ENCODE data around the gene VPS11. TPM values are rescaled to one million over a fixed set of nuclear protein-coding genes. Genes with fewer than 3 reads are reported as not detected.

VPS11 gene
- total and polyA plus RNA-seq, 10 donors, result 30.1 to 66.7 (median 43.6) TPM

DNA sequence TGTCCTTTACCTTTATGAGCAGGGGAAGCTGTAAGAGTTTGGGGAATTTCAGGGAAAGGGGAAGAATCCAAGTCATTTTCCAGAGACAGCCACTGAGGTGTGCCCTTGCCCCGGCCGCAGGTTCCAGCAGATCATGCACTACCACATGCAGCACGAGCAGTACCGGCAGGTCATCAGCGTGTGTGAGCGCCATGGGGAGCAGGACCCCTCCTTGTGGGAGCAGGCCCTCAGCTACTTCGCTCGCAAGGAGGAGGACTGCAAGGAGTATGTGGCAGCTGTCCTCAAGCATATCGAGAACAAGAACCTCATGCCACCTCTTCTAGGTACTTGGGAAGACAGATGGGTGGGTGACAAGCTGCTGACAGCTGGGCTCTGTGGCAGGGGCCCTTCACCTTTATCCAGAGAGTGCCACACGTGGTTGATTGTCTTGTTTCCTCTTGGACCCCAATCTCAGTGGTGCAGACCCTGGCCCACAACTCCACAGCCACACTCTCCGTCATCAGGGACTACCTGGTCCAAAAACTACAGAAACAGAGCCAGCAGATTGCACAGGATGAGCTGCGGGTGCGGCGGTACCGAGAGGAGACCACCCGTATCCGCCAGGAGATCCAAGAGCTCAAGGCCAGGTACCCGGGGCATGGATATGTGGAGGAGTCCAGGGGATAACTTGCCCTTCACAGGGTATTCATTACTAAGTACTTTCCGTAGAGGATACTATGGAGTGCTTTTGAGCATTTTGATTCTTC, 11.2 kb downstream of the VPS11 start:
- Histone ChIP-seq H3K4me3 (no peak overlapping the region), H3K4me1 (peaks cover 0 to 3% (median 0%) of the 10 kb centered on the region in 6 donors), H3K27me3 (replicated peaks in 1 of 7) (no peaks in the 10 kb centered on the region), H3K27ac (no peak overlapping the region), H3K9me3 (no peaks in the 10 kb centered on the region), H3K36me3 (peaks cover 6 to 93% (median 88%) of the 10 kb centered on the region in 6 donors)
- intact Hi-C loops (cut with DNase I; ENCODE audit: low total_unique reads), result no loop called here
- TF ChIP-seq, protein P1, sequence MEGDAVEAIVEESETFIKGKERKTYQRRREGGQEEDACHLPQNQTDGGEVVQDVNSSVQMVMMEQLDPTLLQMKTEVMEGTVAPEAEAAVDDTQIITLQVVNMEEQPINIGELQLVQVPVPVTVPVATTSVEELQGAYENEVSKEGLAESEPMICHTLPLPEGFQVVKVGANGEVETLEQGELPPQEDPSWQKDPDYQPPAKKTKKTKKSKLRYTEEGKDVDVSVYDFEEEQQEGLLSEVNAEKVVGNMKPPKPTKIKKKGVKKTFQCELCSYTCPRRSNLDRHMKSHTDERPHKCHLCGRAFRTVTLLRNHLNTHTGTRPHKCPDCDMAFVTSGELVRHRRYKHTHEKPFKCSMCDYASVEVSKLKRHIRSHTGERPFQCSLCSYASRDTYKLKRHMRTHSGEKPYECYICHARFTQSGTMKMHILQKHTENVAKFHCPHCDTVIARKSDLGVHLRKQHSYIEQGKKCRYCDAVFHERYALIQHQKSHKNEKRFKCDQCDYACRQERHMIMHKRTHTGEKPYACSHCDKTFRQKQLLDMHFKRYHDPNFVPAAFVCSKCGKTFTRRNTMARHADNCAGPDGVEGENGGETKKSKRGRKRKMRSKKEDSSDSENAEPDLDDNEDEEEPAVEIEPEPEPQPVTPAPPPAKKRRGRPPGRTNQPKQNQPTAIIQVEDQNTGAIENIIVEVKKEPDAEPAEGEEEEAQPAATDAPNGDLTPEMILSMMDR (IDR thresholded peaks at IDR 0.05 in 8 of 11, conservative IDR thresholded peaks at IDR 0.05 in 3 of 11), result no peak
- TF ChIP-seq POLR2AphosphoS5 (IDR thresholded peaks at IDR 0.05), result peak in 1 of 3 donors; percentile 54
- peak; percentile 35 for DNase-seq
- WGBS, 5 donors, result 90 to 95% (median 94%) methylated on average over 19 of the region's 19 CpGs

DNA sequence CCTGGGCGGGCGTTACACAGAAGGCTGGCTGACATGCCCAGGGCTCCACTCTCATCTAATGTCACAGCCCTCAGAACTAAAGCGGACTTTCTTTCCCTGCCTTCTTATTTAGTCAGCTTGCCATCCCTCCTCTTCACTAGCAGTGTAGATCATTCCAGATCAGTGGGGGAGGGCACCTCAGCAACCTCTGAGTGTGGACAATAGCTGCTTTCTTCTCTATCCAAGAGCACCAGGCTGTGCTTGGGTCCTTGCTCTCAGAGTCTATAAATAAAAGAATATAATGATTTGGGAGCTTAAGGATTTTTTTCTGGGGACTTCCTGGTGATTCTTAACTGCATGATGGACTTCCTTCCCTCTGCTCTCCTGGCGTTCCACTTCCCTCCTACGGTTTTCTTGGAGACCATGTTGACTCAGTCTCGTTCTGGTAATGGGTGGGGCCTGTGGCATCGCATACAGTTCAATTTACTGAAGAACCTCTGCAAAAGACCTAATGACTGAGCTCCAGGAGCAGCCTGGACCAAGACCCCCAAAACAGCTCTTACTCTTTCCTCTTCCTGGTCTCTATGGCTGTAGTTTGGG, 14.2 kb downstream of the VPS11 start:
- Histone ChIP-seq H3K36me3 (peaks cover 6 to 64% (median 59%) of the 10 kb centered on the region in 6 donors), H3K9me3 (no peaks in the 10 kb centered on the region), H3K4me3 (no peak overlapping the region), H3K27me3 (replicated peaks in 1 of 7) (no peaks in the 10 kb centered on the region), H3K4me1 (peaks cover 0 to 27% (median 16%) of the 10 kb centered on the region in 6 donors), H3K27ac (no peak overlapping the region)
- WGBS, 5 donors, result 69 to 79% (median 72%) methylated on average over 7 of the region's 7 CpGs
- TF ChIP-seq, protein P1 (IDR thresholded peaks at IDR 0.05 in 8 of 11, conservative IDR thresholded peaks at IDR 0.05 in 3 of 11), result no peak
- TF ChIP-seq POLR2A (IDR thresholded peaks at IDR 0.05) (no peak), POLR2AphosphoS5 (IDR thresholded peaks at IDR 0.05) (no peak)
- intact Hi-C loops (cut with DNase I; ENCODE audit: low total_unique reads), result no loop called here
- DNase-seq, result no peak

DNA sequence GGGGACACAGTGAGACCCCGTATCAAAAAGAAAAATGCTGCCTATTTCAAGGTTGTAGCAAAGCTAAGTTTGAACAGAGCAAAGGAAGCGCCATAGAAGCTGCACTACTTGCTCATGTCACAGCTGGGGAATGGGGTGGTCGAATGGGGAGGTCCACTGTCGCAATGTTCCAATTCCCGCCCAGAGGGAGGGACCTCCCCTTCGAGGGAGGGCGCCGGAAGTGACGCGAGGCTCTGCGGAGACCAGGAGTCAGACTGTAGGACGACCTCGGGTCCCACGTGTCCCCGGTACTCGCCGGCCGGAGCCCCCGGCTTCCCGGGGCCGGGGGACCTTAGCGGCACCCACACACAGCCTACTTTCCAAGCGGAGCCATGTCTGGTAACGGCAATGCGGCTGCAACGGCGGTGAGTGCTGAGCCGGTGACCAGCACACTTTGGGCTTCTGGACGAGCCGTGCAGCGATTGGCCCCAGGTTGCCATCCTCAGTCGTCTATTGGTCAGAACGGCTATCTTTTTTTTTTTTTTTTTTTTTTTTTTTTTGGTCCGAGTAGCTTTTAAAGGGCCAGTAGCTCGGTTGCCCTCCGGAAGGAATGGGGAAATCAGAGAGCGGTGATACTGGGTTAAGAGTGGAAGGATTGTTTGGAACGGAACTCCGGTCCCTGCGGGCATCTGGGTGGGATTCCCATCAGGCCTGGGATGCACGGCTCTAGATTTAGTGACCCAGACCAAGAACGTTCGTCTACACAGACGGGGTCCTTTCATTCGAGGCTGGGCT, 17.2 kb downstream of the VPS11 start, which contains the start of gene HMBS:
HMBS (plus strand) TSS at position 219 of the 774 bp plus-strand sequence; CDS start at position 372, 153 bp downstream.
- Histone ChIP-seq H3K9me3 (no peaks in the 10 kb centered on the region), H3K4me1 (peaks cover 0 to 43% (median 19%) of the 10 kb centered on the region in 6 donors), H3K27ac (peak within 1 kb of the TSS; percentile 68 to 96 (median 88)), H3K4me3 (peak within 1 kb of the TSS; percentile 51 to 97 (median 80)), H3K36me3 (peaks cover 0 to 33% (median 28%) of the 10 kb centered on the region in 6 donors), H3K27me3 (replicated peaks in 1 of 7) (no peaks in the 10 kb centered on the region)
- DNase-seq, result peak; percentile 98
- intact Hi-C loops (cut with DNase I; ENCODE audit: low total_unique reads), result no loop called here
- no peak for TF ChIP-seq POLR2A (IDR thresholded peaks at IDR 0.05)
- TF ChIP-seq POLR2AphosphoS5 (IDR thresholded peaks at IDR 0.05), result peak; percentile 89 to 90 (median 90)
- TF ChIP-seq, protein P1 (IDR thresholded peaks at IDR 0.05 in 8 of 11, conservative IDR thresholded peaks at IDR 0.05 in 3 of 11), result peak in 1 of 11 experiments; percentile 13
- WGBS, 5 donors, result 1% methylated on average over 37 to 45 of the region's 45 CpGs

Measured in spleen (tissue), 11 donors.